ENCODE data around the gene TNFSF18.

GRCh38 chr1:173020138-173020750 is 30.5 kb downstream of the TNFSF18 start:
- TF ChIP-seq CTCF (conservative IDR thresholded peaks at IDR 0.05; ENCODE audit: low read depth, low read length) = no peak
- TF ChIP-seq, protein P1, sequence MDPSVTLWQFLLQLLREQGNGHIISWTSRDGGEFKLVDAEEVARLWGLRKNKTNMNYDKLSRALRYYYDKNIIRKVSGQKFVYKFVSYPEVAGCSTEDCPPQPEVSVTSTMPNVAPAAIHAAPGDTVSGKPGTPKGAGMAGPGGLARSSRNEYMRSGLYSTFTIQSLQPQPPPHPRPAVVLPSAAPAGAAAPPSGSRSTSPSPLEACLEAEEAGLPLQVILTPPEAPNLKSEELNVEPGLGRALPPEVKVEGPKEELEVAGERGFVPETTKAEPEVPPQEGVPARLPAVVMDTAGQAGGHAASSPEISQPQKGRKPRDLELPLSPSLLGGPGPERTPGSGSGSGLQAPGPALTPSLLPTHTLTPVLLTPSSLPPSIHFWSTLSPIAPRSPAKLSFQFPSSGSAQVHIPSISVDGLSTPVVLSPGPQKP (IDR thresholded peaks at IDR 0.05; ENCODE audit: borderline replicate concordance, low read depth, low read length) = no peak
- TF ChIP-seq BHLHE40 (IDR thresholded peaks at IDR 0.05; ENCODE audit: low read depth, low read length) = no peak
- no peak for TF ChIP-seq MAFK (IDR thresholded peaks at IDR 0.05; ENCODE audit: low read depth, low read length)
- TF ChIP-seq RAD21 (IDR thresholded peaks at IDR 0.05; ENCODE audit: low read length) = no peak
- TF ChIP-seq POLR2A (IDR thresholded peaks at IDR 0.05; ENCODE audit: low read depth, low read length) = no peak
- no peak for TF ChIP-seq SMC3 (IDR thresholded peaks at IDR 0.05; ENCODE audit: low read depth, low read length)
- no peak for TF ChIP-seq RCOR1 (IDR thresholded peaks at IDR 0.05; ENCODE audit: insufficient replicate concordance, low read length)
- no peak for TF ChIP-seq USF2 (IDR thresholded peaks at IDR 0.05; ENCODE audit: low read depth, low read length)
